ENCODE measurements around the gene CTRB1.

DNA sequence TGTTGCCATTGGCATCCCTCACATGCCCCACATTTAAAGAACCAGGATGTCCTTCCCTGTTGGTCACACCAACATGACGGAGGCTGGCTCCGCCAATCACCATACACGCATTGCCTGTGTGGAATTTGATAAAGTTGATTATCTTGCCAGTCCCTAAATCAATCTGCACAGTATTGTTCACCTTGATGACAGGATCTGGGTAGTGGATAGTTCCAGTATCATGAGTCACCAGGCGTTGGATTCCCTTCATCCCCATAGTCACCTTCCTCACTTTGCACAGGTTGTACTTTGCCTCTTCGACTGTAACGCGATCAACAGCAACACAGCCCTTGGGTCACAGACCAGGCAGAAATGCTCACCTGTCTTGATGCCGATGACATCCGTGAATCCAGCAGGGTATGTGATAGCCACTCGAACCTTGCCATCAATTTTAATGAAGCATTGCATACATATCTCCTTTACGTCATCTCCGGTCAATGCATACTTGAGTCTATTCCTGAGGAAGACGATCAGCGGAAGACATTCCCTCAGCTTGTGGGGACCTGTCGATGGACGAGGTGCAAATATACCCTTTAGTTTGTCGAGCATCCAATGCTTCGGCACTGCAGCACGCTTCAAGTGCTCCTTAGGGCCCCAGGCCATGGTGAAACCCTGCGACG lies 26.1 kb upstream of the CTRB1 start:
- TF ChIP-seq, protein P1, sequence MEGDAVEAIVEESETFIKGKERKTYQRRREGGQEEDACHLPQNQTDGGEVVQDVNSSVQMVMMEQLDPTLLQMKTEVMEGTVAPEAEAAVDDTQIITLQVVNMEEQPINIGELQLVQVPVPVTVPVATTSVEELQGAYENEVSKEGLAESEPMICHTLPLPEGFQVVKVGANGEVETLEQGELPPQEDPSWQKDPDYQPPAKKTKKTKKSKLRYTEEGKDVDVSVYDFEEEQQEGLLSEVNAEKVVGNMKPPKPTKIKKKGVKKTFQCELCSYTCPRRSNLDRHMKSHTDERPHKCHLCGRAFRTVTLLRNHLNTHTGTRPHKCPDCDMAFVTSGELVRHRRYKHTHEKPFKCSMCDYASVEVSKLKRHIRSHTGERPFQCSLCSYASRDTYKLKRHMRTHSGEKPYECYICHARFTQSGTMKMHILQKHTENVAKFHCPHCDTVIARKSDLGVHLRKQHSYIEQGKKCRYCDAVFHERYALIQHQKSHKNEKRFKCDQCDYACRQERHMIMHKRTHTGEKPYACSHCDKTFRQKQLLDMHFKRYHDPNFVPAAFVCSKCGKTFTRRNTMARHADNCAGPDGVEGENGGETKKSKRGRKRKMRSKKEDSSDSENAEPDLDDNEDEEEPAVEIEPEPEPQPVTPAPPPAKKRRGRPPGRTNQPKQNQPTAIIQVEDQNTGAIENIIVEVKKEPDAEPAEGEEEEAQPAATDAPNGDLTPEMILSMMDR (IDR thresholded peaks at IDR 0.05; ENCODE audit: control extremely low read depth in 1 of 3, insufficient read depth in 1 of 3, low read depth in 1 of 3, low read length in 3 of 3): no peak
- no peak for TF ChIP-seq JUND (IDR thresholded peaks at IDR 0.05; ENCODE audit: low read length)
- no peak for TF ChIP-seq POLR2A (IDR thresholded peaks at IDR 0.05; ENCODE audit: control extremely low read depth in 1 of 2, low read depth in 2 of 2, low read length in 2 of 2)
- no peak for TF ChIP-seq EZH2 (IDR thresholded peaks at IDR 0.05; ENCODE audit: low read depth, low read length, severe bottlenecking)
- no peak for TF ChIP-seq TCF12 (IDR thresholded peaks at IDR 0.05; ENCODE audit: low read depth, low read length)
- no peak for TF ChIP-seq CEBPB (IDR thresholded peaks at IDR 0.05; ENCODE audit: low read depth, low read length)
- TF ChIP-seq, protein P2, sequence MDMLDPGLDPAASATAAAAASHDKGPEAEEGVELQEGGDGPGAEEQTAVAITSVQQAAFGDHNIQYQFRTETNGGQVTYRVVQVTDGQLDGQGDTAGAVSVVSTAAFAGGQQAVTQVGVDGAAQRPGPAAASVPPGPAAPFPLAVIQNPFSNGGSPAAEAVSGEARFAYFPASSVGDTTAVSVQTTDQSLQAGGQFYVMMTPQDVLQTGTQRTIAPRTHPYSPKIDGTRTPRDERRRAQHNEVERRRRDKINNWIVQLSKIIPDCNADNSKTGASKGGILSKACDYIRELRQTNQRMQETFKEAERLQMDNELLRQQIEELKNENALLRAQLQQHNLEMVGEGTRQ (IDR thresholded peaks at IDR 0.05; ENCODE audit: low read length): no peak
- no peak for TF ChIP-seq TAF1 (IDR thresholded peaks at IDR 0.05; ENCODE audit: low read depth, low read length)
- no peak for TF ChIP-seq YY1 (IDR thresholded peaks at IDR 0.05; ENCODE audit: low read depth, low read length)
- TF ChIP-seq CREB1 (IDR thresholded peaks at IDR 0.05): no peak
